ENCODE measurements around the gene GADL1.

Gene GADL1

DNA sequence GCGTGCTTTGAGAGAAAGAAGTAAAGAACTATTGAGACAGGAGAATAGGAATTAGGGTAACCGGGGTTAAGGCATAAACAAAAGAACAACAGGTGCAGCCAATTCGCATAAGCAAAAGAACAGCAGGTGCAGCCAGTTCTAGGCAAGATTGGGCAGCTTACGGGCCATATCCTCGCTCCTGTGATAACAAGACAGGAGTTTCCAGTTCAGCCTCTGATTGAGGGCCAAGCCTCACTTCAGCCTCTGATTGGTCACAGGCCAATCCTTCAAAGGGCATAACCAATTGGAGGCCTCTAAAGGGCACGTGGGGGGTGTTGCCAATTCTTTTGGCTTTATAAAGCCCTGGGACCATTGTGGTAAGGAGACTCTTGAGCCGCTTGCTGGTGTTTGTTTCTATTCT is 143.5 kb downstream of the GADL1 start:
- H3K4me3 ChIP-seq (ENCODE audit: low read depth, low read length) = no peak overlapping the region
- in situ Hi-C loops (cut with HindIII; ENCODE audit: low sequenced_read_pairs) = no loop called here
- TF ChIP-seq, protein P1, sequence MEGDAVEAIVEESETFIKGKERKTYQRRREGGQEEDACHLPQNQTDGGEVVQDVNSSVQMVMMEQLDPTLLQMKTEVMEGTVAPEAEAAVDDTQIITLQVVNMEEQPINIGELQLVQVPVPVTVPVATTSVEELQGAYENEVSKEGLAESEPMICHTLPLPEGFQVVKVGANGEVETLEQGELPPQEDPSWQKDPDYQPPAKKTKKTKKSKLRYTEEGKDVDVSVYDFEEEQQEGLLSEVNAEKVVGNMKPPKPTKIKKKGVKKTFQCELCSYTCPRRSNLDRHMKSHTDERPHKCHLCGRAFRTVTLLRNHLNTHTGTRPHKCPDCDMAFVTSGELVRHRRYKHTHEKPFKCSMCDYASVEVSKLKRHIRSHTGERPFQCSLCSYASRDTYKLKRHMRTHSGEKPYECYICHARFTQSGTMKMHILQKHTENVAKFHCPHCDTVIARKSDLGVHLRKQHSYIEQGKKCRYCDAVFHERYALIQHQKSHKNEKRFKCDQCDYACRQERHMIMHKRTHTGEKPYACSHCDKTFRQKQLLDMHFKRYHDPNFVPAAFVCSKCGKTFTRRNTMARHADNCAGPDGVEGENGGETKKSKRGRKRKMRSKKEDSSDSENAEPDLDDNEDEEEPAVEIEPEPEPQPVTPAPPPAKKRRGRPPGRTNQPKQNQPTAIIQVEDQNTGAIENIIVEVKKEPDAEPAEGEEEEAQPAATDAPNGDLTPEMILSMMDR (IDR thresholded peaks at IDR 0.05; ENCODE audit: low read depth, low read length) = no peak
- DNase-seq (ENCODE audit: low read depth, low spot score) = no peak

- in situ Hi-C loops (cut with HindIII; ENCODE audit: low sequenced_read_pairs) = no loop called here
- no peak overlapping the region for H3K4me3 ChIP-seq (ENCODE audit: low read depth, low read length)
- TF ChIP-seq, protein P1 (IDR thresholded peaks at IDR 0.05; ENCODE audit: low read depth, low read length) = no peak
- DNase-seq (ENCODE audit: low read depth, low spot score) = no peak
These were observed 145.2 kb downstream of the GADL1 start for GRCh38 chr3:30749230-30749629.

- in situ Hi-C loops (cut with HindIII; ENCODE audit: low sequenced_read_pairs) = no loop called here
- no peak overlapping the region for H3K4me3 ChIP-seq (ENCODE audit: low read depth, low read length)
- TF ChIP-seq, protein P1 (IDR thresholded peaks at IDR 0.05; ENCODE audit: low read depth, low read length) = peak; percentile 69
- peak; percentile 60 for DNase-seq (ENCODE audit: low read depth, low spot score)
These were observed 146.6 kb downstream of the GADL1 start for GRCh38 chr3:30747771-30748281.

- no peak for DNase-seq (ENCODE audit: low read depth, low spot score)
- no peak overlapping the region for H3K4me3 ChIP-seq (ENCODE audit: low read depth, low read length)
- in situ Hi-C loops (cut with HindIII; ENCODE audit: low sequenced_read_pairs) = no loop called here
- TF ChIP-seq, protein P1 (IDR thresholded peaks at IDR 0.05; ENCODE audit: low read depth, low read length) = no peak
These were observed 150.7 kb downstream of the GADL1 start for GRCh38 chr3:30743641-30744317.

DNA sequence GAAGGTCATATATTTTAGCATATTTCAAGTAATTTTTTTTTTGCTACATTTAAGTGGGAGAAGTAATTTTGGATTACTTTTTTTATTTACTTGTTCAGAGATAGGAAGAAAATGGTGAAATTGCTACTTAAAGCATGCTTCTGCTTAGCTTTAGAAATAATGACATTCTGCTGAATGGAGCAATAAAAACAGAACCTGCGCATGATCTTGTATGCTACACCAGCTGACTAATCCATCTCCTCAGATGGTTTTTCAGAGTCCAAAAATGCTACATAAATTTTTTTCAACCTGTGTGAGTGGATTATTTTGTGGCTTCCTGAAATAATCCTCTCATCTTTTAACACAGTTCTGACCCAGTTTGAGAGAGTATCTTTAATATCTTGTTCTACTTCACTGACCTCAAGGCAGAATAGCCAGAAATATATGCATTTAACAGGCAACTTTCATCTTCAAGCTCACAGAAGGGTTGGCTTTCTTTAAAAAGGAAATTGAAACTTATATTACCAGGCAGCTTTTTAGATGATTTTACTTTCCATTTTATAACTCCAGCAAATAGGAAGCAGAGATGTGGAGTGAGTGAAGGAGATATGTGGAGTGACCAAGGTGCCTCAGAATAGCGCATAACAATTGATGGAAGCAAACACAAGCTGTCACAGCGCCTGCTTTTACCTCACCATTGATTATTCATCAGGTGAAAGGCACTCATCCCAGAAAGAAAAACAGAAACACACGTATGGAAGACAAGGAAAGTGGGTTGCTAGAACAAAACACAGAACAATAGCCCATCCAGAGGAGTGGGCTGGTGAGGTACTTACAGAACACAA is 151.5 kb downstream of the GADL1 start:
- H3K4me3 ChIP-seq (ENCODE audit: low read depth, low read length) = no peak overlapping the region
- TF ChIP-seq, protein P1 (IDR thresholded peaks at IDR 0.05; ENCODE audit: low read depth, low read length) = no peak
- in situ Hi-C loops (cut with HindIII; ENCODE audit: low sequenced_read_pairs) = no loop called here
- no peak for DNase-seq (ENCODE audit: low read depth, low spot score)

DNA sequence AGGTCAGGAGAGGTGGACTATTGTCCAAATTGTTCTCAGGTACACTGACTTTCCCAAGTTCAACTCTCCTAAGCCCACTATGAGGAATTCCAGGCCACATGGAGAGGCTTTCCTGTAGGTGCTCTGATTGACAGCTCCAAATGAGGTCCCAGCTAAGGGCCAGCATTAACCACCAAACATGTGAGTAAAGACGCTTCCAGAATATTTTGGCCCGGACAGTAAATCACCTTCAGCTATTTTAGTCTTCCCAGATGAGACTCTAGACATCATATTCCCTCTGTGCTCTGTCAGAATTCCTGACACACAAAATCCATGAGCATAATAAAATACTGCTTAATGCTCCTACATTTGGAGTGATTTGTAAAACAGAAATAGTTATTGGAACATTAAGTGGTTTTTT is 152.6 kb downstream of the GADL1 start:
- no peak for DNase-seq (ENCODE audit: low read depth, low spot score)
- in situ Hi-C loops (cut with HindIII; ENCODE audit: low sequenced_read_pairs) = no loop called here
- TF ChIP-seq, protein P1 (IDR thresholded peaks at IDR 0.05; ENCODE audit: low read depth, low read length) = no peak
- H3K4me3 ChIP-seq (ENCODE audit: low read depth, low read length) = no peak overlapping the region
